ENCODE data around the gene CSNK1G3.

CSNK1G3 gene

DNA sequence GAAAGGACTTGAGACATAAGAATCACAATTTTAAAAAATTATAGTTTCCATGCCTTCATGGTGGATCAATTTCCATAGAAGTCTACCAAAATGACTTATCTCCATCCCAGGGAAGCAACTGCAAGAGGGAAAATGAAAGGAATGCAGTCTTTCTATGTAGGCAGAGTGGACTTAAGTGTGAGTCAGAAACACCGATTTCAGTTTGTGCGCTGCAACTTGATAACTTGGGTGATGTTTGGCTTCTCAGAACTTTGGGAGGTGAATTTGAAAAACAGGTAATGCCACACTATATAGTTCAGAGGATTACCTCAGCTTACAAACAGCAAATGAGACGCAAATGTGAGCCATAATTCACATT, 708 bp upstream of the CSNK1G3 start:
- POLR2A ChIA-PET (ENCODE audit: low non-redundant PET): interaction anchor here (0.5 to 1.3 kb wide), 4 partner anchors 12 to 171 kb away, joined by 3 to 21 read pairs (median 3); partner anchors contain the start of gene CEP120
- CTCF ChIA-PET: interaction anchor here (0.5 to 1.5 kb wide), 2 partner anchors 88 to 105 kb away, joined by 5 to 7 read pairs; partner anchors contain the start of gene CEP120
- DNase-seq (ENCODE audit: low spot score): peak; percentile 62

DNA sequence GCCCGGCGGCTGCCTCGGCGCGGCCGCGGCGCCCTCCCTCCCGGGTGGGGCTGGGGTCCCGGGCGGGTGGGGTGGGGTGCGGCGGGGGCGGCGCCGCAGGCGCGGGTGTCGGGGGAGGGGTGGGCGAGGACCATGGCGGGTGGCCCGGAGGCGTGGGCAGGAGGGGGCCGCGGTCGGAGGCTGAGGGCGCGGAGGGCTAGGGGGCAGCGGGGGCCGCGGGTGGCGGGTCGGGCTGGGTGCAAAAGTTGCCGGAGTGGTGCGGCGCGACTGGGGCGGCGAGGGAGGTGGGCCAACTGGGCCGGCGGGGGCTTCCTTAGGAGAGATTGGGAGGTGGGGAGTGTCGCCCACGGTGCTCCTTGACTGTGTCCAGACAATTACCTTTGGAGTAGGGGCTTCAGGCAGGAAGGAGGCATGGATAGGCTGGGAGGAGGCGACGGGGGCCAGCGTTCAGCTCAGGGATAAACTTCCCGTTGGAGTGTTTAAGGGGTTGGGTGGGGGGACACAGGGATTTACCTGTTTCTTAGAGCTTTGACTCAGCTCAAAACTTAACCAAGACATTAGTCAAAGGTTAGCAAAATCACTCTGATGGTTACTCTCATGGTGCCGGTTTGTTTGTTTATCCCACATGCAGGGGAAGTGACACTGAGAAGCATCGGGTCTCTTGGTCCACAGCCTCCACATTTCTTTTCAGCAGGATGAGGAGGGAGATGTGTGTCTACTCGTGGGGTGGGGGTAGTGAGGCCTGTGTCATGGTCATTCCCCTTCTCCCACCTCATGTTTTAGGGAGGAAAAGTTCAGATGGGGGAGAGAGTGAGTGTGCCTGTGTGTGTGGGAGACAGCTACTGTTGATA, 859 bp downstream of the CSNK1G3 start:
- CTCF ChIA-PET: interaction anchor here (0.6 to 1.0 kb wide), 3 partner anchors 23 to 90 kb away, joined by 3 to 5 read pairs (median 3); partner anchors contain the start of gene CEP120
- TF ChIP-seq, protein P1, sequence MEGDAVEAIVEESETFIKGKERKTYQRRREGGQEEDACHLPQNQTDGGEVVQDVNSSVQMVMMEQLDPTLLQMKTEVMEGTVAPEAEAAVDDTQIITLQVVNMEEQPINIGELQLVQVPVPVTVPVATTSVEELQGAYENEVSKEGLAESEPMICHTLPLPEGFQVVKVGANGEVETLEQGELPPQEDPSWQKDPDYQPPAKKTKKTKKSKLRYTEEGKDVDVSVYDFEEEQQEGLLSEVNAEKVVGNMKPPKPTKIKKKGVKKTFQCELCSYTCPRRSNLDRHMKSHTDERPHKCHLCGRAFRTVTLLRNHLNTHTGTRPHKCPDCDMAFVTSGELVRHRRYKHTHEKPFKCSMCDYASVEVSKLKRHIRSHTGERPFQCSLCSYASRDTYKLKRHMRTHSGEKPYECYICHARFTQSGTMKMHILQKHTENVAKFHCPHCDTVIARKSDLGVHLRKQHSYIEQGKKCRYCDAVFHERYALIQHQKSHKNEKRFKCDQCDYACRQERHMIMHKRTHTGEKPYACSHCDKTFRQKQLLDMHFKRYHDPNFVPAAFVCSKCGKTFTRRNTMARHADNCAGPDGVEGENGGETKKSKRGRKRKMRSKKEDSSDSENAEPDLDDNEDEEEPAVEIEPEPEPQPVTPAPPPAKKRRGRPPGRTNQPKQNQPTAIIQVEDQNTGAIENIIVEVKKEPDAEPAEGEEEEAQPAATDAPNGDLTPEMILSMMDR (conservative IDR thresholded peaks at IDR 0.05; ENCODE audit: low read depth): no peak
- POLR2A ChIA-PET (ENCODE audit: low non-redundant PET): interaction anchor here (0.5 to 1.4 kb wide), 5 partner anchors 26 to 95 kb away, joined by 3 to 21 read pairs (median 5); partner anchors contain the start of gene CEP120
- DNase-seq (ENCODE audit: low spot score): peak; percentile 41
- peak overlapping the region; percentile 94 for H3K27ac ChIP-seq

More for the DNA sequence above, 708 bp upstream of the CSNK1G3 start:
- H3K27ac ChIP-seq: peak overlapping the region; percentile 94
- TF ChIP-seq, protein P1 (conservative IDR thresholded peaks at IDR 0.05; ENCODE audit: low read depth): no peak

DNA sequence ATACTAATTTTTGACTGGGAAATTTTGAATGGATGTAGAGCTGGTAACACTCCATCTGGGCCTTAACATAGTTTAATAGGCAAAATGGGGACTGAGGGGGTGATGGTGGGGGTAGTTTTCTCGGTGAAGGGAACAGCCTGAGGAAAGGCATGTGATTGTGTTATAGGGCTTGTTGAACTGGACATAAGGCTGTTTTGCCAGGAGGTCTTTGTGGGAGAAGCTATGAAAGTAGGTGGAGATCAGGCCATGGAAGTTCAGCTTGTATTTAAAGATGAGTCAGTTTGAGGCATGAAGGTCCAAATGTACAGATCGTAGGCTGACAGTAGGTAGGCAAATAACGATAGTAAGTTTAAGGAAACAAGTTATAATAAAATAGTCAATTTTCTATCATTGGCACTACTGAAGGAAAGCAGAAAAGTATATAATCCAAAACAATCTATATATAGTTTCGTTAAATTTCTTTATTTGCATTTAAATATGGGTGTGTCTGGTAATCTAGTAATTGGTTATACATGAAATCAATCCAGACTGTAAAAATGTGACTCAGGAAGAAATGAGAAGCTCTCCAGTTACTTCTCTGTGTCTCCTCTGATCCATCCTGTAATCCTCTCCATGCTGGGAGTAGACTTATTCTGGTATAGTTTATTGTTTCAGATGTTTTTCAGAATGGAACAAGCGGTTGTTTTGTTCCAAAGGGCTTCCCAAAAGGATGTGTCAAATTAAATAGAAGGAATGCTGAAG, 2.8 kb downstream of the CSNK1G3 start:
- TF ChIP-seq, protein P1 (conservative IDR thresholded peaks at IDR 0.05; ENCODE audit: low read depth): no peak
- ChIA-PET CTCF (interaction anchor here (0.6 kb wide), 1 partner anchor 1273 kb away, joined by 3 read pairs; no protein-coding TSS in a partner anchor), POLR2A (ENCODE audit: low non-redundant PET) (no interaction called here)
- DNase-seq (ENCODE audit: low spot score): no peak
- H3K27ac ChIP-seq: no peak overlapping the region

DNA sequence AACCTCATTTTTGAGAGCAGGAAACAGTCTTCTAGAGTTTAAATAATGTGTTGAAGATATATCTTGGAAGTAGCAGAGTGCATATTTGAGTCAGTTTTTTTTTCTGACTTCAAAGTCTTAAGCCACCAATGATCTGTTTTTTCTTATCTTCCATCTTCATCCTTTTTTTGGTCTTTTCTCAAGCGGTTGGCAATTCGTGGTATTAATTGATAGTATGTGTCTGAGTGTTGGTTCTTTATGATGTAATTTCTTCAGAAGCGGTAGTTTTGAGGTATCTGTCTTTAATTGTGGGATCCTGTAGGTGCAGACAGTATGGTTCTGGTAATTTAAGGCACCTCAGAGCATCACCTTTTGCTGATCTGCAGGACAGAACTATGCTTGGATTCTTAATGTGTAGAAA, 3.9 kb downstream of the CSNK1G3 start:
- CTCF ChIA-PET: interaction anchor here (0.6 kb wide), 1 partner anchor 26 kb away, joined by 5 read pairs; no protein-coding TSS in a partner anchor
- TF ChIP-seq, protein P1 (conservative IDR thresholded peaks at IDR 0.05; ENCODE audit: low read depth): no peak
- no peak overlapping the region for H3K27ac ChIP-seq
- POLR2A ChIA-PET (ENCODE audit: low non-redundant PET): no interaction called here
- no peak for DNase-seq (ENCODE audit: low spot score)

DNA sequence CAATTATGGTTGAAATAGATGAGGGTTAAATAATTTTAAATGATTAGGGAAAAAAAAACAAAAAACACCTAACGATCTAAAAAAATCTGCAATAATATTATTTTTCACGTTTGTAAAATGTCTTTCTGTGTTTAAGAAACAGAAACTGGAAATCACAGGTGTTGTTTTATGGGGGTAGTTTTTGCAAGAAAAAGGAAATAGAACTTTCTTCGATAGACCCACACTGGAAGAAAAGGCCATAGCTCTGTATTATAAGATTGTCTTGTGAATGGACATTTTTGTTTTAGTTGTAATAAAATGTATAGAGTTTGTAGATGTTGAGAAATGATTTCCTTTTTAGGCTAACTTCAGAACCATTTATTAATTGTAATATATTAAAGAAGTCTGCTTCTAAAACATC, 5.5 kb downstream of the CSNK1G3 start:
- no peak for DNase-seq (ENCODE audit: low spot score)
- POLR2A ChIA-PET (ENCODE audit: low non-redundant PET): no interaction called here

DNA sequence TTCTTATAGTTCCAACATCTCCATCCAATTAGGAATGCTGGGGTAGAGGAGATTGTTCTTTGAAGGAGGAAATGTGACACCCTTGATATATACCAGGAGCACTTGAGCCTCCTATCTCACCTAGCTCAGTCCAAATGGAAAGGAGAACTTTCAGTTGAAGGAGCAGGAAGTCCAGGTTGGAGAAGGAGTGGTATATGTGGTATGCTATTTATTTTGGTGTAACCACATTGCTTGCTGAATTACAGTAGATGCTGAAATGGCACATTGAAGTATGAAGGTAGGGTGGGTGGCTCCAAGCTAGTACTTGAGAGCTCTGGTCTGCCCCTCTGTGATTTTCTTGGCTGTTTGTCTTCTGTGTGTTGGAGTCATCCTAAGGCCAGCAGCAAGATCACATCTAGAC, 6.1 kb downstream of the CSNK1G3 start:
- no peak overlapping the region for H3K27ac ChIP-seq
- CTCF ChIA-PET: no interaction called here
- TF ChIP-seq, protein P1 (conservative IDR thresholded peaks at IDR 0.05; ENCODE audit: low read depth): no peak
- no peak for DNase-seq (ENCODE audit: low spot score)
- POLR2A ChIA-PET (ENCODE audit: low non-redundant PET): no interaction called here

More for the DNA sequence above, 5.5 kb downstream of the CSNK1G3 start:
- H3K27ac ChIP-seq: no peak overlapping the region
- CTCF ChIA-PET: no interaction called here
- TF ChIP-seq, protein P1 (conservative IDR thresholded peaks at IDR 0.05; ENCODE audit: low read depth): no peak
